ENCODE measurements around the gene HHATL.

DNA sequence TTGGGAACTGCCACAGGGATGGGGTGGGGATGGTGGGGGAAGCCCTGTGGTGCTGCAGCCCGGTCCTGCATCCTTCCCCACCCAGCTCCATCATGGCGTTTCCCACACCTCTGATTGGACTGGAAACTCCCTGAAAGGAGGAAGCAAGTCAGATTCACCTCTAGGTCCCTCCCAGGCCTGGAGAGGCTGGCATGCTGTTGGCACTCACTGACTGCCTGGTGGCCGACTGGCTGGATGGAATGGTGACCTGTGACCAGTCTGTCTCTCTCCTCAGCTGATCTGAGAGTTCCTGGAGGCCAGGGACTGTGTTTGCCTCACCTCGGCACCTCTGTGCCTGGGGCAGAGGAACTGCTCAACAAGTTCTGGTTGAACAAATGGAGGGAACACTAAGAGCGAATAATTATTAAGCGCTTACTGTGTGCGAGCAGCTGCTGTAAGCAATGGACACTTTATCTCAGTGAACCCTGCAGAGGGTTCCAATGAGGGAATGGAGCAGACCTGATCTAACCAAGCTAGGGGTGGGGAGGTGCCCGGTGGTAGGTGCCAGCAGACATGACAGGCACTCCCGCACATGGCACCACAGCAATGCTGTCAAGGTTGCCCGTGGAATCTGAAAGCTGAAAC is 3.5 kb upstream of the HHATL start:
- TF ChIP-seq POLR2AphosphoS5 (IDR thresholded peaks at IDR 0.05; ENCODE audit: borderline replicate concordance, low read depth, low read length): no peak
- TF ChIP-seq EZH2 (IDR thresholded peaks at IDR 0.05): no peak
